HepG2 (cell line): Measurements from ENCODE around the gene KCNIP3. TPM values are rescaled to one million over a fixed set of nuclear protein-coding genes. Genes with fewer than 3 reads are reported as not detected.

Experiments used
- ATAC-seq: fragments of 200-7000 bp; cut with Tn5 transposase; 3 replicates; pipeline ENCODE4 v1.9.1; 2020; ENCODE audit warnings: mild to moderate bottlenecking, moderate library complexity
- BruUV-seq: library from RNA; stranded (reverse); fragments of 400-500 nt; replicated peaks from 2 replicates; lab custom pipeline; 2021; lab: Mats Ljungman, UMichigan
- CTCF ChIA-PET: fragments of 300-600 bp; formaldehyde crosslinking; extraction: SDS; loops from one replicate; lab custom pipeline; 2021; ENCODE audit warnings: low total read pairs, inconsistent platforms, low intra/inter-chr PET ratio; lab: Yijun Ruan, JAX
- POLR2A ChIA-PET: fragments of 350-600 bp; sonication (Branson Sonifier 250); formaldehyde crosslinking; loops from one replicate; lab custom pipeline; 2020; ENCODE audit warnings: antibody characterized with exemption, inconsistent platforms; lab: Yijun Ruan, JAX
- DNase-seq: peaks from one replicate; pipeline ENCODE4 v3.0.0-alpha.2; 2015; ENCODE audit warnings: low spot score
- FAIRE-seq: peaks from 3 replicates; lab custom pipeline; 2011; peaks lifted over from hg19 to GRCh38; lab: Jason Lieb, UNC
- H2AFZ ChIP-seq: one replicate; pipeline ENCODE4 v1.6.1; 2011; ENCODE audit warnings: low read length, inconsistent platforms
- H3K27ac ChIP-seq: fragments of 300-600 bp; 3 replicates; pipeline ENCODE4 v1.8.0; 2011; ENCODE audit warnings: mixed run types, mild to moderate bottlenecking, mixed read lengths, low read length, inconsistent platforms; ENCODE audit not compliant: insufficient read depth; ENCODE audit errors: extremely low read length
- H3K27me3 ChIP-seq, 2 experiments: fragments of 200-600 bp in 1 of 2; 2 replicates in 1 of 2; 3 replicates in 1 of 2; pipeline versions ENCODE4 v1.6.0 to v1.8.0; 2011; ENCODE audit warnings: low read length in 2 of 2, mild to moderate bottlenecking in 2 of 2, moderate library complexity in 2 of 2, inconsistent platforms in 1 of 2; ENCODE audit not compliant: insufficient read depth in 2 of 2, control insufficient read depth in 1 of 2
- H3K36me3 ChIP-seq, 2 experiments: fragments of 200-600 bp in 1 of 2; replicated peaks in 1 of 2; 2 replicates in 1 of 2; 3 replicates in 1 of 2; pipeline versions ENCODE4 v1.5.1 to v1.8.0; 2011; ENCODE audit warnings: low read length in 2 of 2, inconsistent platforms in 1 of 2; ENCODE audit not compliant: insufficient read depth in 2 of 2, control insufficient read depth in 1 of 2
- H3K4me1 ChIP-seq: 2 replicates; pipeline ENCODE4 v1.5.1; 2012; ENCODE audit warnings: low read length, inconsistent platforms; ENCODE audit not compliant: insufficient read depth
- H3K4me2 ChIP-seq: 2 replicates; pipeline ENCODE4 v1.6.0; 2011; ENCODE audit warnings: low read depth, low read length, inconsistent platforms
- H3K4me3 ChIP-seq, 3 experiments: fragments of 200-600 bp in 1 of 3; sonication (generic), shearing (Covaris generic) in 1 of 3; replicated peaks in 1 of 3; 2 replicates each; pipeline ENCODE4 v1.5.1; 2011 to 2016; ENCODE audit warnings: low read length in 3 of 3, inconsistent platforms in 2 of 3, low read depth in 2 of 3, mild to moderate bottlenecking in 2 of 3, control low read depth in 1 of 3, mixed read lengths in 1 of 3; ENCODE audit not compliant: insufficient read depth in 1 of 3
- H3K79me2 ChIP-seq: one replicate; pipeline ENCODE4 v1.6.1; 2011; ENCODE audit warnings: low read length, inconsistent platforms; ENCODE audit not compliant: insufficient read depth
- H3K9ac ChIP-seq: 2 replicates; pipeline ENCODE4 v1.6.0; 2011; ENCODE audit warnings: mild to moderate bottlenecking, low read depth, low read length, inconsistent platforms; ENCODE audit not compliant: insufficient read depth
- H3K9me3 ChIP-seq: 2 replicates; pipeline ENCODE4 v1.5.1; 2012; ENCODE audit warnings: mild to moderate bottlenecking, low read length
- H4K20me1 ChIP-seq: 2 replicates; pipeline ENCODE4 v1.6.0; 2011; ENCODE audit warnings: inconsistent platforms, mild to moderate bottlenecking, low read length, moderate library complexity; ENCODE audit not compliant: insufficient read depth
- AKNA ChIP-seq: sonication (generic); formaldehyde crosslinking; IDR thresholded peaks from 2 replicates; pipeline ENCODE4 v1.4.0; 2020; ENCODE audit warnings: missing genetic modification reagents, borderline replicate concordance
- DBP ChIP-seq: sonication (generic); formaldehyde crosslinking; IDR thresholded peaks from 2 replicates; pipeline ENCODE4 v1.4.0; 2020; ENCODE audit warnings: missing genetic modification reagents; ENCODE audit errors: not compliant biosample characterization
- REST ChIP-seq, 2 experiments: IDR thresholded peaks; 2 replicates each; pipeline ENCODE4 v1.6.1; 2011 to 2012; ENCODE audit warnings: low read length in 2 of 2, borderline replicate concordance in 1 of 2, low read depth in 1 of 2, mild to moderate bottlenecking in 1 of 2, moderate library complexity in 1 of 2
- RNF219 ChIP-seq: sonication (generic); formaldehyde crosslinking; IDR thresholded peaks from 2 replicates; pipeline ENCODE4 v1.5.0; 2020; ENCODE audit warnings: mild to moderate bottlenecking, missing genetic modification reagents
- TIGD3 ChIP-seq: sonication (generic); formaldehyde crosslinking; IDR thresholded peaks from 2 replicates; pipeline ENCODE4 v1.5.1; 2020; ENCODE audit warnings: mild to moderate bottlenecking, missing genetic modification reagents, borderline replicate concordance
- ZNF225 ChIP-seq: sonication (generic); formaldehyde crosslinking; IDR thresholded peaks from 2 replicates; pipeline ENCODE4 v1.4.0; 2020; ENCODE audit warnings: mild to moderate bottlenecking, missing genetic modification reagents
- ZNF784 ChIP-seq: sonication (generic); formaldehyde crosslinking; IDR thresholded peaks from 2 replicates; pipeline ENCODE4 v1.5.1; 2020; ENCODE audit warnings: missing genetic modification reagents, mild to moderate bottlenecking, borderline replicate concordance
- WGBS: methylation state at CpG from one replicate; pipeline ENCODE4 v1.1.6; 2017; ENCODE audit warnings: low lambda C conversion rate; 5-methylcytosine and 5-hydroxymethylcytosine counted together
- in situ Hi-C: cut with HindIII; loops from 2 replicates; pipeline ENCODE4 v1.10.0; 2017; ENCODE audit warnings: low pct_unique_long_range_greater_than_20kb; ENCODE audit not compliant: extremely low pct_ligation_motif_present
- intact Hi-C: fragments of 100-400 bp; cut with micrococcal nuclease; formaldehyde crosslinking; loops from one replicate; pipeline ENCODE4 v1.10.0; 2022; ENCODE audit not compliant: unreplicated experiment
- polyA plus RNA-seq, 8 experiments: library from polyadenylated mRNA; depleted of rRNA in 3 of 8; stranded (reverse) in 7 of 8; unstranded in 1 of 8; fragments of >200 nt; fragmentation: Illumina TruSeq in 4 of 8; extraction: Trizol in 4 of 8; gene quantifications; 2 replicates each; pipeline versions ENCODE4 v1.2.1 to v1.2.3, GENCODE V29; 2011 to 2016; ENCODE audit warnings: low read depth in 4 of 8, missing spikeins in 1 of 8, mixed read lengths in 1 of 8; ENCODE audit not compliant: insufficient read depth in 1 of 8
- total RNA-seq, 5 experiments: library from RNA; depleted of rRNA; stranded (reverse); fragments of >200 nt; fragmentation: Illumina TruSeq; extraction: Trizol; gene quantifications; 2 replicates each; pipeline ENCODE4 v1.2.3, GENCODE V29; 2016; ENCODE audit warnings: low read depth in 1 of 5

Gene KCNIP3
- total and polyA plus RNA-seq, 2 of the 13 experiments (the other 11 are each of a cell fraction or from before 2014, with no cell fraction given): not detected

- H3K4me1 ChIP-seq: no peaks in the 10 kb centered on the region
- H3K36me3 ChIP-seq: no peaks in the 10 kb centered on the region
- H3K4me3 ChIP-seq: no peak overlapping the region
- ChIA-PET POLR2A (no interaction called here), CTCF (no interaction called here)
- FAIRE-seq (no peak), ATAC-seq (no peak), DNase-seq (no peak)
- intact Hi-C loops: no loop called here
- H3K4me2 ChIP-seq: no peak overlapping the region
- H4K20me1 ChIP-seq: no peaks in the 10 kb centered on the region
- 30% methylated on average over 7 of the region's 7 CpGs for WGBS
- no peak overlapping the region for H3K27ac ChIP-seq
- no TSS peak for BruUV-seq
- in situ Hi-C loops: no loop called here
- no peaks in the 10 kb centered on the region for H3K9me3 ChIP-seq
- H3K27me3 ChIP-seq: peaks cover 3 to 35% of the 10 kb centered on the region in 2 experiments; a peak in 4 of 5 replicates
- no peaks in the 10 kb centered on the region for H3K79me2 ChIP-seq
- no peak overlapping the region for H3K9ac ChIP-seq
- no peak overlapping the region for H2AFZ ChIP-seq
- TF ChIP-seq RNF219: no peak
- TF ChIP-seq TIGD3 (CRISPR knock-in tag): no peak
- TF ChIP-seq REST (IDR thresholded peaks at IDR 0.05; ENCODE audit: borderline replicate concordance in 1 of 2, low read depth in 1 of 2, low read length in 2 of 2): no peak
- TF ChIP-seq ZNF225: no peak
- no peak for TF ChIP-seq AKNA (CRISPR knock-in tag)
- TF ChIP-seq DBP (CRISPR knock-in tag): no peak
- TF ChIP-seq ZNF784: no peak
Observed at GRCh38 chr2:95333056-95333455, 35.9 kb downstream of the KCNIP3 start.
